Activated CD4-positive, alpha-beta T cell treated with anti-CD3 and anti-CD28 coated beads, Interleukin-2, Interleukin-4, amounts not matched to agents 100 ng/mL and 50 ng/mL, durations not matched to agents 16 hours and 8 hours (primary cell): ENCODE data around the gene DFFA.
A peak's percentile ranks its signal among the peaks of the same experiment; 100 is the strongest.
"Not testable (repeated sequence)": the region's sequence is repeated elsewhere in the genome, so short reads cannot be mapped to it uniquely, and the experiment has no call there.

Source experiments
- DNase-seq: peaks from one replicate; pipeline ENCODE4 v3.0.0-alpha.2; 2020; ENCODE audit warnings: low spot score

DFFA gene

DNA sequence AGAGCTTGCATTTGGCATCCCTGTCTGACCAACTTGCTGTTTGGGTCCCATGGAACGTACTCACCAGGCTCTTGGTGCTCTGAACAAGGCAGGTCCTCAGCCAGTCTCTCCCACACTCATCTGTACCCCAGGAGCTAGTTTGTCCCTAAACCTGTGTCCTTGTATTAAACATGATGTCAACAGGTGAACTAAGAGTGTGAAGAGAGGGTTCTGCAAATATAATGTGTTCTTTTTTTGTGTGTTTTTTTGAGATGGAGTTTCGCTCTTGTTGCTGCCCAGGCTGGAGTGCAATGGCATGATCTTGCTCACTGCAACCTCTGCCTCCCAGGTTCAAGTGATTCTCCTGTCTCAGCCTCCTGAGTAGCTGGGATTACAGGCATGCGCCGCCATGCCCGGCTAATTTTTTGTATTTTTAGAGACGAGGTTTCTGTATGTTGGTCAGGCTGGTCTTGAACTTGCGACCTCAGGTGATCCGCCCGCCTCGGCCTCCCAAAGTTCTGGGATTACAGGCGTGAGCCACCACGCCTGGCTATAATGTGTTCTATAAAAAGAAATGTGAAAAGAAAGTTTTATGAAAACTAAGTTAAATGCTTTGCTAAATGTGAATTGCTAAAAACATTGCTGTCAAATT is 33.8 kb upstream of the DFFA start:
- DNase-seq = not testable (repeated sequence)

DNA sequence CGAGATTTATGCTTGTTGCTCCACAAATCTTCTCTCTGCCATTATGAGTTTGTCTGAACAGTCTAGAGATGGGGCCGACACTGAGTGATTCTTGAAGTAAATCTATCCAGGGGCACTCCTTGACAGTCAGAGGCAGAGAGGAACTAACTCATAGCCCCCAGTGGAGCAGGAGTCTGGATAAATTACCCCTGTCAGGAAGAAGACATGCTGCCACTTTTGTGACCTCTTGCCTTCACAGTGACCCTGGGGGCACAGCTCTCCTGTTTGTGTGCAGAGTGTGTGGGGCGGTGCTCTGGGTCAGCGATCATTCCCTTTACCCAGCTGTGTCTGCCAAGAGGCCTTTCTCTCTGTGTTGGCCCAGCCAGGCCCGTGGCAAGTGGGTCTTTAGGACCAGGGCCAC is 31.9 kb upstream of the DFFA start:
- DNase-seq = no peak

DNA sequence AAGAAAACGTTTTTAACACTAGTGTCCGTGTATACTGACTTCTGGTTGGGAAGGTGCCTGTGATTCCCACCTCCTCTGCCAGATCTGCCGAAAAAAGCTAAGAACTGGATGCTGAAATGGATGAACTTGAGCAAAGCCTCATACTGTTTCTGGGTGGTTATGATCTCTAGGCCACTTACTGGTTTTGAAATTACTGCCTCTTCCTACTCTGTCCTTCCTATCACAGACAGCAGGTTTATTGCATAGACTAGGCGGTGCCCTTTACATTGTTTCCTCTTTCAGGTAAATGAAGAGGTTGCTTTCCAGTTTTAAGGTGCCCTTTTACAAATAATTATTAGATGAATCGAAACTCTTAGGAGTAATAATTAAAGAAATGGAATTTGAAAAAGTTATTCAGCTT is 29.9 kb upstream of the DFFA start:
- no peak for DNase-seq

DNA sequence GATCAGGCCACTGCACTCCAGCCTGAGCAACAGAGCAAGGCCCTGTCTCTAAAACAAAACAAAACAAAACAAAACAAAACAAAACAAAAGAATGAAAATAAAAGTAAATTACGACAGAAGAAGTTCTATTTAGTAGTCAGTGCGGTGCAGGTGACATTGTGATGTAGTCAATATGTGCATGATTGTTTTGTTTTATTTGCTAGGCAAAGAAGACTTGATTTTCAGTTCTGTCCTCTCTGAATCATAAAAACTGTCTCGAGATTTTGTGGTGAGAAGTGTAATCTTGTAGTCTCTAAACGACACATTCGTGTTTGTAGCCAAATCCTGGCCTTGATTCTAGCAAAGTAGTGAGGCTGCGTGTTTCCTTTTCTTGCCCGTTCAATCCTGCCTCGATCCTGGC is 25.9 kb upstream of the DFFA start:
- DNase-seq = no peak

DNA sequence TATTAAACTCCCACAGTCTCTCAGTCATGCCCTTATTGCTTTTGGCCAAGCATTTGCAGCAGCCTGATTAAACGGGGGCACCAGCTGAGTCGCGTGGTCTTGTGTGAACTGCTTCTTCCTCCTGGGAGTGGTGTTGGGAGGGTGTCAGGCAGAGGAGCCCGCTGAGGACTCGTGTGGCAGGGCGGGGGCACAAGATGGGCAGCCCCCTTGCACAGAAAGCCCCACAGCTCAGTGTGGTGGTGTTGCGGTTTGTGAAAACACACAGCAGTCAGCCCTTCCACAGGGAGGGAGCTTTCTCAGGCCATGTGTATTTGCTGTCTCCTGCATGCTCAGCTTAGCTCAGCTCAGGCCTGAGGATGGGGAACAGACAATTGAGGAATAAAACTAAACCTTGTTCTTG is 24.8 kb upstream of the DFFA start:
- DNase-seq = no peak

DNA sequence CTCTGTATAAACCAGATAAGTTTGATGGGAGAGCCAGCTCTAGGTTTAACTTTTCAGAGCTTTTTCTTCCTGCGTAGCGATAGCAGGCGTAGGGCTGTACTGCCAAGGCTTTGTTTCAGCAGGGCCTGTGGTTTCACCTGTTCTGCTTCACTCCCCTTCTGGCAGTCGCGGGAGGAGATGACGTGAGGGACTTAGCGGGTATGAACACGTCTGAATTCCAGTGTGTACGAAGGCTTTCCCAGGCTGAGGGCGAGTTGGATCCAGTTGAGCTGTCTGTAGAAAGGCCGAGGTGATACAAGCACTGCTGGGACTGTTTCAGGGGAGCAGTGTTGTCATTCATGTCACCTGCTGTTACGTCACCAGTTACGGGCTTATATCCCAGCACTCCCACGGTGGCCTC is 23.6 kb upstream of the DFFA start:
- DNase-seq = no peak

DNA sequence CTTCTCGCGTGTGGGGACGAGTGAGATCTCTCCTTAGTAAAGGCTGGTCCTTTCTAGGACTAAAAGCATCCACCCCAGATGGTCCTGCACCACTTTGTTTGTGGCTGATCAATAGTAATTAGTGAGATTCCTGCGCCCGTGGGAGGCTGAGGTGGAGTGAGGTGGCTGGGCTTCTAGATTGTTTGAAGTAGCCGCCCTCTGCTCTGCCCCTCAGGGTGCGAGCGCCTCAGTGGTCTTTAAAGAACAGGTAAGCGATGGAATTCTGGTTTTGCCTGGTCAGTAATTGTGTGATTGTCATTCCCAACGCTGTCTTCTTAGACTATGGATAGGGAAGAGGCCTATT is 23.1 kb upstream of the DFFA start:
- DNase-seq = no peak

DNA sequence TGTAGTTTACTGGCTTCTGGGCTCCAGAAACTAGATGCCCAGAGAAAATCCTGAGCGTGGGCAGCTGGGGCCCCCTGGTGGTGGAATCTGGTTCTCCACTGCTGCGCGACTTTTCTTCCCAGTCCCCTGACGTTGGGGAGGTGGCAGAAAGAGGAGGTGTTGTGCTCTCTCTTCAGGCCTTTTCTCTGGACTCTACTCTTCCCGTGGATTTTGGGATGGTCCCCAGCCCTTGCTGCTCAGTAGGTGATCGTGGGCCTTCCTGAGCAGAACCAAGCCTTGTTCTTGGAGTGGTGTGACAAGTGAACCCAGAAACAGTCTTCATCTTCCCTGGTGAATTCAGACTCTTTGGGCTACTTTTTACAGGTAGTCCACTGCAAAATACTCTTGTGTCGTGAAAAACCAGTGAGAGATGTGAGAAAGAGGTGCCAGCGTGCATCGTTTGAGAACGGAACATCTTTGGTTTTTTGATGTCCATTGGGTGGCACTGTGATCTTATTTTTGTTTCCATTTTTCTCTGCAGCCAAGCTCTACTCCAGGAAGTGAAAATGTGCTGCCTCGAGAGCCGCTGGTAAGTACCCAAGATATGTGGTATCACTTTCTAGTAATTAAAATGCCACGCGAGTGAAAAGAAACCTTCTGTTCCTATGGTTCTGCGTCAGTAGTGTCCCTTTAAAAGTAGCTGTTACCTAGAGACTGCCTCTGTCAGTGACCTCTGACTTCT is 22.6 kb upstream of the DFFA start:
- peak; percentile 82 for DNase-seq

DNA sequence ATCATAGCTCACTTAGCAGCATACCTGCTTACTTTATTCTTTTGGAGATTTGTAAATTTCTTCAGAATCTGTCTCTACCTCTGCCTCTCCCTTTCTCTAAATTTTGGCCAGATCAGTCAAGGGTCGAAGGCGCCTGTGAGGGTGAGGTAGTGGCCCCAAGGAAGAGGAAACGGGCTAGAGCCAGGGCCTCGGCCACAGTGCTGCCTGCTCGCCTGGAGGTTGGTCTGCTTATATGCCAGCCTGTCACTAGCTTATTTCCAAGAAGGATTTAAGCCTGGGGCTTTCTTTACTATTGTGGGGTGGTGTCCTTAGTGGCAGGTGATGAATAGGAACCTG is 22.1 kb upstream of the DFFA start:
- no peak for DNase-seq

DNA sequence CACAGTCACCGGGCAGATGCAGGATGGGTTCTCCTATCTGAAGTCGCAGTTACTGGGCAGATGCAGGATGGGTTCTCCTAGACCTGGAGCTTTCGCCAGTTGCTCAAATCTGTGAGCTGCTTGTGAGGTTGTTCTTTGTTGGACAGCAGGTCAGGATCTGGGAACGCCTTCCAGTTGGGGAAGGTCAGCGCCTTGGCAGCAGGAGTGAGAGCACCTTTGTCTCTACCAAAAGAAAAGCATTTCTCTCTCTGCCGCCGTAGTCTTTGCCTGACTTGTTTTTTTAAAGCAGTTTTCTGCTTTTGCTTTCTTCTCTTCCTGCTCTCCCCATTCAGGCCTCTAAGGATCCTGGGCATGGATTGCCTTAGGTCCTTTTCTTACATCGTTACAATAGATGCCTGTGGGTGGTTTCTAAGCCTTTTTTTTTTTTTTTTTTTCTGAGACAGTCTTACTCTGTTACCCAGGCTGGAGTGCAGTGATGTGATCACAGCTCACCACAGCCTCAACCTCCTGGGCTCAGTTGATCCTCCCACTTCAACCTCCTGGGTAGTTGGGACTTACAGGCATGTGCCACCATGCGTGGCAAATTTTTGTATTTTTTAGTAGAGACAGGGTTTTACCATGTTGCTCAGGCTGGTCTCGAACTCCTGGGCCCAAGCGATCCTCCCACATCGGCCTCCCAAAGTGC is 18.1 kb upstream of the DFFA start:
- no peak for DNase-seq

DNA sequence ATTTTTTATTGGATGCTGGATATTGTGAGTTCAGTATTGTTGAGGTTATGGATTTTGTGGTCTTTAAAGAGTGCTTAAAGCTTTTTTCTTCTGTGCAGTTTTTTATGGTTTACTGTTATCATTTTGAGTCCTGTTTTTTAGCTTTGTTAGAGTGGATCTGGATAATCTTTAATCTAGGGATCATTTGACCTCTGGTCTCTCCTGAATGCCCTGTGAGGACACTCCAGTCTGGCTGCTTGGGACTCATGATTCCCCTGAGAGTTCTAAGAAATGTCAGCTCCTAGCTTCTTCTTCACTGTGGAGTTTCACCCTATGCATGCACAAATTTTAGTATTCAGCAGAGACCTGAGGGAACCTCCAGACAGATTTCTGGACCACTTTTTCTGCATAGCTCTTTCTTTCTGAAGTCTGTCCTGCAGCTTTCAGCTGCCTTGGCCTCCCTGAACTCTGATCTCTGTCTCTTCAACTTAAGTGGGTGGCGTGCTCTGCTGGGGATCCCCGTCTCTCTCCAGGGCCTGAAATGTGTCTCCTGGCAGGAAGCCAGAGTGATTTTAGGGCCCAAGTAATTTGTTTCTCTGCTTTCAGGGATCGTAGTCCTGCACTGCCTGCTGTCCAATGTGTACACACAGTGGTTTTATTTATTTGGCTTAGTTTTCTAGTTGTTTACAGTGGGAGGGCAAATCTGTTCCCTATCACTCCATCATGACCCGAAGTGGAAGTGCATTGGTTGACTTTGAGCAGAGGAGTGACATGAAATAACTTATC is 17.1 kb upstream of the DFFA start:
- no peak for DNase-seq

DNA sequence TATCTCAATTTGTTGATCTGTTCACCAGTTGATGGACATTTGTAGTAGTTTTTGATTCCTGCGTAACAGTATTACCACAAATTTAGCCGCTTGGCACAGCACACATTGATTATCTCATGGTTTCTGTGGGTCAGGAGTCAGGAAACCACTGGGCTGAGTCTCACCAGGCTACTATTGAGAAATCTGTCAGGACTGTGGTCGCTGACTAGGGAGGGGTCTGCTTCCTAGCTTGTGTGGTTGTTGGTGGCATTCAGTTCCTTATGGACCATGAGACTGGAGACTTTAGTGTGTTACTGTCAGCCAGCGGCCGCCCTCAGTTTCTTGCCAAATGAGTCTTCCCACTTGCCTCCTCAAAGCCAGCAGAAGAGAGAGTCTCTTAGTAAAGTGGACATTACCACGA is 12.2 kb upstream of the DFFA start:
- no peak for DNase-seq

DNA sequence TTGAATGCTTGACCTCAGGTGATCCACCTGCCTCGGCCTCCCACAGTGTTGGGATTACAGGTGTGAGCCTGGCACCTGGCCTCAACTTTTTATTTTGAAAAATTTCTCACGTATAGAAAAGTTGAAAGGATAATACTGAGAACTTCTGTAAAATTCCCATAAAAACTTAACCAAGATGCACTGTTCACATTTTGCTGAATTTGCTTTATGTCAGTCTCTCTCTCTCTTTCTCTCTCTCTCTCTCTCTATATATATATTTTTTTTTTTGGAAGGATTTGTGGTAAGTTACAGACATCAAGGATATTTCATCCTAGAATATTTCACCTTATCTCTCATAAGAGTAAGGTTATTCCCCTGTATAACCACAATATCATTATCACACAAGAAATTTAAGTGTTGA is 8.3 kb upstream of the DFFA start:
- DNase-seq = no peak

DNA sequence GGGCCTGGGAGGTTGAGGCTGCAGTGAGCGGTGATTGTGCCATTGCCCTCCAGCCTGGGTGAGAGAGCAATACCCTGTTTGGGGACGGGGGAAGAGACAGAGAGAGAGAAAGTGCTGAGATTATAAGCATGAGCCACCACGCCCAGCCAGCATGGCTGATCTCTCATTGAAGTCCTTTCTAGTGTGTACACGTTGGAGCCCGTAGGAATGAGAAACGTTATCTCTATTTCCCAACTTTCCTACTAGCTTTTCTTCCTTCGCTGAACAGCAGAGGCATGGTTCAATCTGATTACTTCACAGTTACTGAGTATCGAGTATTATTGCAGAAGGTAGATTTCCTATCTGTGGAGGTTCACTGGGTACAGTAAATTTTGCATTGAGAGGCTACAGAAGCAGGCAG is 7.0 kb upstream of the DFFA start:
- DNase-seq = no peak

DNA sequence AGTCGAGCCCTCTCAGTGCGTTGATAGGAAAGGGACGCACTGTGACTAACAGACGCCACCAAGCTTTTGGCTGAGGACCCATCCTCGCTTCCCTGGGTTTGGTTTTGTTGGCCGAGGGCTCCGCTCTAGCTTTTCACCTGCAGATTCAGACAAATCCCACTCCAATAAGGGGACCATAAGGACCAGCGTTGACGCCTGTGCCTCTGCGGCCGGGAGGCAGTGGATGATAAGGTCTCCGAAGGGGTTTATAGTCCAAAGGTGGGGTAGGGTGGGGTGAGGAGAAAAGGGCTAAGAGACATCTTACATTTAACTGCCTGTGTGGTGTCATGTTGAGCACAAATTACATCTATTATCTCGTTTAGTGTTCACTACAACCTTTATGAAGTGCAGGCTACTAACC is 3.2 kb upstream of the DFFA start:
- DNase-seq = no peak

DNA sequence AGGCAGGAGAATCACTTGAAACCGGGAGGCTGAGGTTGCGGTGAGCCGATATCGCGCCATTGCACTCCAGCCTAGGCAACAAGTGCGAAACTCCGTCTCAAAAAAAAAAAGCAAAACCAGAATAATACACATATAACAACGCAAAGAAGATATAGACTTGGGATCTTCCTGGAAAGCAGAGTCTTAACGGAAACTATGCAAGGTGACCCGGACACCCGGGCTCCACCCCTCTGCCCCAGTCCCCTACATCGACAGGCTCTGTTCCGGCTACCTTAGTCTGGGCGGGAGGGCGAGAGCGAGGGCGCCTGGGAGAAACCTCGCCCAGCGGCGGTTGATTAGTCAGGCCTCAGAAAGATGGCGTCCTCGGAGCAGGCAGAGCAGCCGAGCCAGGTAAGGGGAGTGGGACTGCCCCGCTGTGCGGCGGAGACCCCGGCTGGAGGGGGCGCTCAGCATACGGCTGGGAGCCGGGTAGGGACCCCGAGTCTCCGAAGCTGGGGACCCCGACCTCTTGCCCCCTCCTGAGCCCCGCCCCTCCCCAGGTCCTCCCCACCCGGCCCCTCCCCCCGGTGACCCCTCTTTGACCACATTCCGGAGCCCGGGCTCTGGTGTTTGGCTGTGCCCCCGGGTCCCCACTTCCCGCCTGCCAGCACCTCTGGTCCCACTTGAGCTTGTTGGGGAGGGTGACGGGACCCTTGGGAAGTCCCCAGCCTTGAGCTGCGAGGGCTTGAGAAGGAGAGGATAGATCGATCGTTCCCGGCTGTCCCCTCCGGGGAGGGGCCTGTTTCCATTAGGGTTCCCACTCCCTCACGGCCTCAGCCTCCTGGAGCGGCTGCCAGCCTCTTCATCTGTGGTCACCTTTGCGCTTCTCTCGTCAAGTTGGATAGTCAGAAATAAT is 2.5 kb upstream of the DFFA start, which contains the start of gene PEX14:
Gene PEX14, plus strand, starts transcription at position 338 of the 895 bp plus-strand sequence. Its CDS starts 17 bp downstream, at position 355.
- DNase-seq = peak; percentile 92

DNA sequence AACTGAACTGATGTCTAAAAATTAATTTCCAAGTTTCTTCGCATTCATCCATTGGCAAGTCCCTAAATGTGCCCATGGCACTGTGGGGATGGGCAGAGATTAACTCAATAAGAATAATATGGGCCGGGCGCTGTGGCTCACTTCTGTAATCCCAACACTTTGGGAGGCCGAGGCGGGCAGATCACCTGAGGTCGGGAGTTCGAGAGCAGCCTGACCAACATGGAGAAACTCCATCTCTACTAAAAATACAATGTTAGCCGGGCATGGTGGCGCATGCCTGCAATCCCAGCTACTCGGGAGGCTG is 1.9 kb upstream of the DFFA start:
- not testable (repeated sequence) for DNase-seq

DNA sequence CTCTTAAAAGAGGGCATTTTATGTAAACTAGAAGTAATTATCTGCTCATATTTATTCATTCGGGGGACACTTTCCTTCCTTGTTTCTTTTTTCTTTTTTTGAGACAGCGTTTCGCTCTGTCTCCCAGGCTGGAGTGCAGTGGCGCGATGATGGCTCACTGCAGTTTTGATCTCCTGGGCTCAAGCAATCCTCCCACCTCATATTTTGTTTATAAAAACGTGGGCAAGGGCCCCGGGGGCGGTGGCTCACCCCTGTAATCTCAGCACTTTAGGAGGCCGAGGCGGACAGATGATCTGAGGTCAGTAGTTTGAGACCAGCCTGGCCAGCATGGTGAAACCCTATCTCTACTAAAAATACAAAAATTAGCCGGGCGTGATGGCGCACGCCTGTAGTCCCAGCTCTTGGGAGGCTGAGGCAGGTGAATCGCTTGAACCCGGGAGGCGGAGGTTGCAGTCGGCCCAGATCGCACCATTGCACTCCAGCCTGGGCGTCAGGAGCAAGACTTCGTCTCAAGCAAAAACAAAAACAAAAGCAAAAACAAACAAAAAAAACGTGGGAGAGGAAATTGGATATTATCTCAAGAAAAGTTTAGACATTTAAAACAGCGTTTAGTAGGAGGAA is 926 bp upstream of the DFFA start:
- no peak for DNase-seq

DNA sequence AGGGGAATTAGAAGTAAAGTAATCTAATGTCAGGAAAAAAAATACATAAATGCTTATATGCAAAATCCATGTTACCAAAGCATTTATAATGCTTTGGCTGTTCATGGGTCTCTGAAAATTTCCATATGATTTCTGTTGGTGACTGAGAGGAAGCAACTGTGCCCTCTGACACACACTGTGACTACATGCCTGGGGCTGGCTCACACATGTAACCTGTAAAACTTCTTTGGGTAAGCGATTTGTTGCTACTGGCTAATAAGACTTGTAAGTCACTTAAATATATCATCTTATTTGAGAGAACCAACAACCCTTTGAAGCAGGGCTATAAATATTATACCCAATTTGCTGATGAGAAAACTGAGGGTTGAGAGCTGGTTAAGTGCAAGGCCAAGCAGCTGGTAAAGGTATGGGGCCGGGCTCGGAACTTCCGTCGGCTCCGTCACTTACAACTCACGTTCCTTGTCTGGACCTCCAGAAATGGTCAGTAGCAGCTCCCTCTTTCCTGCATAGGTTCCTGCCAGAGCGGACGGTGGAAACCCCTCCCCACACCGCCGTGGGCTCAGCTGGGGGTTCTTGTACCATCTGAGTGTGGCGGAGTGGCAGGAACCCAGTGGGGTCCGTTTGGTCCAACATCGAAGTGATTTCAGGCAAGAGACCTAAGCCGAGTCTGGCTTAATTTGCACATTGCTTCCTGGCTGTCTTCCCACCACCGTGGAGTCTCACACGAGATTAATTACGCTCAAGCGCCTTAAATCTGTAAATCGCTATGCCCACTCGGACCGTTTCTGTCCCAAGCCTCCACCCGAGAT is 714 bp downstream of the DFFA start:
- no peak for DNase-seq

DNA sequence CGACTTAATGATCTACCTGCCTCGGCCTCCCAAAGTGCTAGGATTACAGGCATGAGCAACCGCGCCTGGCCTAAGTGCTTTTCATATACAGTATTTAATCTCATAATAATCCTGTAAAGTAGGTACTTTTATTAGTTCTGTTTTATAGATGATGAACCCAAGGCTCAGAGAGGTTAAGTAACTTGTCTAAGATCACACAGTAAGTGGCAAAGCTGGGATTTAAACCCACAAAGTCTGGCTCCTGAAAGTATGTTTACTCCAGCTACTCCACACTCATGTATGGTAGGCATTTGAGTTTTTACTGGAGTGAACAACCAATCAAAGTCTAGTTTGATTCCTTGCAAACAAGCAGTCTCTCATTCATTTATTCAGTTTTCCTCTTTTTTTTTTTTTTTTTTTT is 2.3 kb downstream of the DFFA start:
- no peak for DNase-seq

DNA sequence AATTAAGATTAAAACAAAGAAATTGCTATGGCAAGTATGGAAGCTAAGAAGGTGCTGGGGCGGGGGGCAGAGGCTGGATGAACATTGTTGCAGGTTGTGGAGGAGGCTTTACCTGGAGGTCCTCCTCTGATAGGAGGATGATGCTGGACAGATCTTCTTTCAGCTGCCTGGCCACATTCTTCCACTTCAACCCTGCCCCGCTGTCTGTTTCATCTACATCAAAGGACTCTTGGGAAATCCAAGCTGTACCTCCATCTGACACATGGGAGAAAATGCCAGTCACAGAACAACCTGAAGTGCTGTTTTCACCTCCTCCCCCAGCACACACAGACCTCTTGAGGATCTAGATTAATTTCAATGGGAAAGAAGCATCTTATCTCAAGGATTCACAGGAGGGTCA is 5.3 kb downstream of the DFFA start:
- DNase-seq = no peak
